HG02840 (cell line): Measurements from ENCODE around the gene TP53TG5.

Experiments
- ATAC-seq: cut with Tn5 transposase; IDR thresholded peaks from one replicate; pipeline ENCODE4 v1.9.1; 2021; ENCODE audit warnings: mild to moderate bottlenecking, moderate library complexity, moderate number of reproducible peaks; ENCODE audit not compliant: unreplicated experiment, low FRiP score

The TP53TG5 gene

DNA sequence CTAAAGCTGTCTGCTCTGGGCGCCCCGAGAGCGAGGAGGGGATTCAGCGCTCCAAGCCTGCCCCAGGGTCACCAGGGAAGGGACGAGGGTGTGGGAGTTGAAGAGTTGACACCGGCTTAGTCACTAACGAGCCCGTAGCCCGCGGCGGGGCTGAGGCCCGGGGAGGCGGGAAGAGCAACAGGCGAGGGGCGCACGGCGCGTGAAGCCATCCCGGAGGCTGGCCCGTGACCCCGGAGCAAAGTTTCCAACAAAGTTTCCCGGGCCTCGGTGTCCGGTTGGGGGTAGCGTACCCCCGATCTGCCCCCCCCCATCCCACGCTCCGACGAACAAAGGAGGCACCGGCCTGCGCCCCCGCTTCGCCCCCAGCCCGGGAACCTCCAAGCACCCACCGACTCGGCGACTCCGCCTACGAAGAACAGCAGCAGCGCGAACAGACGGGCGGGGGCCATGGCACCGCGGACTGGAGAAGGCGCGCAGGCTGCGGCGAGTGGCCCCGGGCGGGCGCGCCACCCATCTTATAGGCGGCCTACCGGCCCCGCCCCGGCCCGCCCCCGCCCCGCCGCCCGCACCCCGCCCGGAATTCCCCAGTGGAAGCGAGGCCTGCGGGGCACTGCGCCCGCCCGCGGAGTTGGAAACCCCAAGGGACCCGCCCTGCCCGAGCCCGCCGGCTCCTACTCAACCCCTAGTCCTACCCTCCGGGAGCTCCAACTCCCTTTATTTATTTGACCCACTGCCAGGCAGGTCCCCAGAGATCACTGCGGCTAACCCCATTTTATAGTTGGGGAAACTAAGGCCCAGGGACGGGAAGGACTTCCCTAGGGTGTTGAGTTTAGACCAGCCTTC lies 30.0 kb downstream of the TP53TG5 start, which contains the start of gene SDC4:
SDC4 (minus strand) TSS at position 489 of the 843 bp plus-strand sequence; CDS start at position 449, 40 bp downstream.
- ATAC-seq = no peak

- ATAC-seq = no peak
Measured at GRCh38 chr20:45347297-45347935, 30.7 kb downstream of the TP53TG5 start.

DNA sequence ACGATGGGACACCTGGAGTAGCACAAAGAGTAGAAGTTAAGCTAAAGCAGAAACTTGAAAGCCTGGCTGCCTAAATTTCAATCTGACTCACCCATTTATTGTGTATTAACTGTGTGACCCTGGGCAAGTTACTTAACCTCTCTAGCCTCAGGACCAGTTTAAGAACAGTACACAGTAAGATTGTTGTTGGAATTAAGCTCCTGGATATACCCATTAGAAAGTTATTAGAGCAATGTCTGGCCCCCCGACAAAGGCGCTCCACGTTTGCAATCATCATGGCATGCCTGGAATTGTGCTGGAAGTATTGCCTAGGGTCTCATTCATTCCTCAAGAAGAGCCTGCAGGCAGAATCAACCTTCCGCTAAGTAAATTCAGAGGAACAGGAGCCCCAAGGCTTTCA lies 31.3 kb downstream of the TP53TG5 start:
- no peak for ATAC-seq

- ATAC-seq = no peak
Measured at GRCh38 chr20:45346291-45346718, 31.8 kb downstream of the TP53TG5 start.

- no peak for ATAC-seq
Measured at GRCh38 chr20:45345104-45345936, 32.8 kb downstream of the TP53TG5 start.

DNA sequence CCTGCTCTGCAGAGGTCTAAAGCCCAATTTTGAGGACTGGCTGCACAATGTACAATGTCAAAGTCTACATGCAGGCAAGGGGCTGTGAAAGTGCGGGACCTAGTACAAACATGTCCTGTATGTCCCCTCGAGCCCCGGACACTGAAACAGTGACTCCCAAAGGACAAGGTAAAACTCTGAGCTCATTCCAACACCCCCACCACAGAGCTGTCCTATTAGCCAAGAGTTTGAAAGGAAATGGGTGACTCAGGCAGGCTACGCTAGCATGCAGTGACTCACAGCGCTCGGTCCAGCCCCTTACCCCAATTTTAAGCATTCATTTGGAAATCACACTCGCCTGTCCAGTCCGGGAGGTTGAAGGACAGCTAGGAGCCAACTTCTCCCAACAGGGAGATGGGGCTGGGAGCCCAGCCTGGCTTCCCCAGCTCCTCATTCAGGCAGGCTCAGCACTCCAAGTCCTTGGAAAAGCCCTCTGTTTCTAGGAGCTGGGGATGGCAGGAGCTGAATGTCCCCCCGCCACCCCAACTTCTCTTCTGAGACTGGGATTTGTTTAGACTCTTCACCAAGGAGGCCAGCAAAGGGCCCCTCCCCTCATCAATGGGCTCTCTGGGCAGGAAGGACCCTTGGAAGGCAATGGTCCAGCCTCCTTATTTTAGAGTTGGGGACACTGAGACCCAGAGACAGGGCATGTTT lies 33.8 kb downstream of the TP53TG5 start:
- ATAC-seq = no peak

DNA sequence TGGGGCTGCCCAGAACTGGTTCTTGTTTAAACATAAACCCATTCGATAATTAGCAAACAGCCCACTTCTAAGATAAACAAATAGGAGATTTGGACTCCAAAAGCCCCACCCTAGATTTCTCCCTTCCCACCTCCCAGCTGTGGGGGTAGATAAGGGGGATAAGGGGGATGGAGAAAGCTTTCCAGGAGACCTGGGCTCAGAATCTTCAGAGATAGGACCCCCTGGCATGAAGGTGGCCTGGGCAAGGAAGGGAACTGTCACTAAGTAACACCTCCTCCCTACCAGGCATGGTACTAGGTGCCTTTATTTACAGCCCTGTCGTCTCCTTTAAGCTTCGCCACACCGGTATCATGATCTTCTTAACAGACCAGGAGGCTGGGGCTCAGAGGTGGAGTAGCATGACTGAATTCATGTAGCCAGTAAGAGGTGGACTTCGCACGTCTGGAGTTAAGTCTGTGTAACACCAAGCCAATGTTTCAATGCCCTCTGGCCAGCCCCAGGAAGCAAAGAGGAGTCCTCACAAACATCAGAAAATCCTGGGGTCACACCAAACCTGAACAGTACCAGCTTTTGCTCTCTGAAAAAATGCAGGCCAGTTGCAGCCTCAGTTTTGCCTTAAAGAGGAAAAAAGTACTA lies 34.5 kb downstream of the TP53TG5 start:
- ATAC-seq = no peak

GRCh38 chr20:45342855-45343531 lies 35.1 kb downstream of the TP53TG5 start:
- no peak for ATAC-seq

- no peak for ATAC-seq
Measured at GRCh38 chr20:45341939-45342854, 35.9 kb downstream of the TP53TG5 start.

DNA sequence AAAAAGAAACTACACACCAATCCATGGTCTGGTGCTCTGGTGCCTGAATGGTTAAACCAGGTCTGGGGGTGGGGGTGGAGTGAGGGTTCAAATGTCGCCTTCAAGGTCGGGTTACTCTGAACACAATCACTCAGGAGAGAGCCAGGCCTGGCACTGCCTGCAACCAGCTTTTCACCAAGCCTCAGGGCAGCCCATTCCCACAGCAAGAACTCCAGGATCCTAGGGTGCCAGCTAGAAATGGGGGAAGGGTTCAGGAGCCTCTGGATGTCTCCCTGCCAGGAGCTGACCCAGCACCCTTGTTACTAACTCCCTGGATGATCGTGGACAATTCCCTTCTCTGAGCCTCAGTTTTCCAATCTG lies 36.6 kb downstream of the TP53TG5 start:
- ATAC-seq = no peak

GRCh38 chr20:45340951-45341350 lies 37.2 kb downstream of the TP53TG5 start:
- ATAC-seq = no peak

DNA sequence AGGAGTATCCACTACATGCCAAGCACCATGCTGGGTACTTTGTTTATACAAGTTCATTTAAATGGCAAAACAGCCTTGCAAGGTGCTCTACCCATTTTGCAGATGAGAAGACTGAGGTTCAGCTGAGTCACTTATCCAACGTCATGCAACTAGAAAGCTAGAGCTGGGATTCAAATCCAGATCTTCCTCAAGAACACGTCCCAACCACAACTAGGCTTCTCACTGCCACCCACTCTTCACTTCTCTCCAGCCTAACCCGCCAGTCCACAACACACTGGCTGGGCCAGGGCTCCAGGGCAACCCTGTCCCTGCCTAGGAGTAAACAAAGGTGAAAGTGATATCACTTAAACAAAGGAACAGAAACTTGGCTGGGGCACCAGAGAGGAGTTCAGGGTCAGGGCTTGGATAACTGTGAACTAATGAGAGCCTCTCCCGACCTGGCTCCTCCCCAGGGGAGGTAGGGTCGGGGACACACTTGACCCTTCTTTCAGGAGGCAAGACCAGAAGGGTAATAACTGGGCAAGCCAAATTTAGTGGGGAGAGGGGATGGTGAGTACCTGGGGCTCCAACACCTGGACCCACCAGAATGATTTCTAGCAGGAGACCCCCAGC lies 37.8 kb downstream of the TP53TG5 start:
- ATAC-seq = no peak

DNA sequence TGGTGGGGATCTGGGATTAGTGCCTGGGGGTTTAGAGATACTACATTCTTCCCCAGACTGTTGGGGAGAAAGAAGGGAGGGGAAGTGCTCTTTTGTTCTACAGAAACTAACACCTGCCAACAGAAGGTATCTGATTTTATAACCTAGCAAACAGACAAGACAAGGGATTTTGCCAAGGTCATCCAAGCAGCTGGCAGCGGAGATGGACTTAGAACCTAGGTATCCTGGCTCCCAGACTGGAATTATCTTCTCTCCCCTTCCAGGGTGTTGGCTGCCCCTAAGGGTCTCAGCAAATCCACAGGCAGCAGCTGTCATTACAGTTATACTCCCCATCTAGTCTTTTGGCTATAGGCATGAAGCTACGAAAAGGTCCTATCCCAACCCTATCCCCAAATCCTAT lies 38.3 kb downstream of the TP53TG5 start:
- no peak for ATAC-seq

- ATAC-seq = no peak
Measured at GRCh38 chr20:45339084-45339483, 39.0 kb downstream of the TP53TG5 start.

- no peak for ATAC-seq
Measured at GRCh38 chr20:45338121-45339030, 39.7 kb downstream of the TP53TG5 start.

DNA sequence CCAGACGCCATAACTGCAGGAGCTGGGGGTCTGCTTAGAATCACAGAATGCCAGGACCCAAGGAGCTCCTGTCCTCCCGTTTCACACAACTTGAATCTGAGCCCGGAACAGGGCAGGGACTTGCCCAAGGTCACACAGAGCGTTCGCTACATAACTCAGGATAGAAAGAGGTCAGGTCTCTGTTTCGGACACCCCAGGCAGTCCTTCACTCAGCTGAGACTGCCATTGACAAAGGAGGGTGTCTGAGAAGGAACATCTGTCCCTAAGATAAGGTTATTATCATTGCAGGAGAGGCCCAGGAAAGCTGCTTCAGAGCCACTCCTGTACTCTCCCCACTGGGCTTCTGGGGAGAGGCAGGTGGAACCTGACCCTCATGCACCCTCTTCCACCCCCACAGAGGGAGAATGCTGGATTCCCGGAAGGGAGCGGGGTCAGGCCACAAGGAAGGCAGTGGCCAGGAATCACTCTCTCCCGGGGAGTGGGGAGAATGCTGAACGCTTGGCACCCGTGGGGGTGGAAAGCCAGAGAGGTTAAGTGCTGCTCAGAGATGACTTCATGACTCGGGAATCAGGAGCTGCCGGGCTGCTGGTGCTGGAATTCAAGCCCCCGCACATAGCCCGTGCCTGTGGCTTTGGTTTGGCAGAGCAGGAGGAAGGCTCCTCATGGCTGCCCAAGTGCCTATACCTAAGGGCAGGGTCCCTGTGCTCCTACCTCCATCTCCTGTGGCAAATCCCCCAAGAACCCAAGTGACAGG lies 40.6 kb downstream of the TP53TG5 start:
- ATAC-seq = no peak
